Measurements from ENCODE around the gene CTSC. TPM values are rescaled to one million over a fixed set of nuclear protein-coding genes. Genes with fewer than 3 reads are reported as not detected.
"Not testable (repeated sequence)": the region's sequence is repeated elsewhere in the genome, so short reads cannot be mapped to it uniquely, and the experiment has no call there.

CTSC gene
- total and polyA plus RNA-seq, 2 experiments from 2014 or later, result 46.0 to 47.6 TPM

DNA sequence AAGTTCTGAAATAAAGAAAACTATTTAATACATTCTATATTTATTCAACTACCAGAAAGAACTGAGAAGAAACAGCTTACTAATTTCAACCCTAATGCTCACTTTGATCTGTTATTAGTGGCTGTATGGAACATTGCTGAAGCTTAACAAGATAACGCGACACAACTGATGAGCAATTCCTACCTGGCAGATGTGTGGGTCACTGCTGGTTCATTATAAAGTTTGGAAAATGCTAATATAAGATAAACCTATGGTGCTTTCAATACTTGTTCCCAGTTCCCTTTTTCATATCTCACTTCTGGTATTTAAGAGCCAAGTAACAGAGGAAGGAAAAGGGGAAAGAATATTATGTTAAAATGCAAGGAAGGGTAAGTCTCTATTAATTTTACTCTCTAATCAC lies 10.5 kb downstream of the CTSC start:
- in situ Hi-C loops (cut with MboI), result no loop called here
- no peaks in the 10 kb centered on the region for H3K27me3 ChIP-seq (replicated peaks; ENCODE audit: insufficient read depth)
- H3K4me1 ChIP-seq (ENCODE audit: insufficient read depth), result no peaks in the 10 kb centered on the region
- H3K4me3 ChIP-seq, result no peak overlapping the region
- H4K20me1 ChIP-seq (ENCODE audit: insufficient read depth), result no peaks in the 10 kb centered on the region
- no peaks in the 10 kb centered on the region for H3K9me3 ChIP-seq (ENCODE audit: low read depth)
- no peak for TF ChIP-seq EZH2 (IDR thresholded peaks at IDR 0.05; ENCODE audit: insufficient read depth, poor library complexity, severe bottlenecking)
- no peak for TF ChIP-seq EZH2phosphoT487 (IDR thresholded peaks at IDR 0.05; ENCODE audit: insufficient read depth, low read depth)
- H3K36me3 ChIP-seq (ENCODE audit: low read depth), result no peaks in the 10 kb centered on the region; the same call in 1 of the 2 replicates
- H3F3A ChIP-seq (ENCODE audit: insufficient read depth), result no peaks in the 10 kb centered on the region
- DNase-seq, result no peak
- H3K79me2 ChIP-seq (ENCODE audit: insufficient read depth), result no peaks in the 10 kb centered on the region
- no peak overlapping the region for H2AFZ ChIP-seq
- H3K9ac ChIP-seq, result no peak overlapping the region
- no peak overlapping the region for H3K27ac ChIP-seq
- WGBS, 2 experiments (ENCODE audit: low coverage in 1 of 2, low lambda C conversion rate in 2 of 2, missing lambda C conversion rate in 2 of 2), result 95 to 98% methylated on average over 2 of the region's 2 CpGs
- H3K9me2 ChIP-seq (ENCODE audit: insufficient read depth), result no peaks in the 10 kb centered on the region
- no peak overlapping the region for H3K4me2 ChIP-seq (ENCODE audit: unreplicated experiment)

DNA sequence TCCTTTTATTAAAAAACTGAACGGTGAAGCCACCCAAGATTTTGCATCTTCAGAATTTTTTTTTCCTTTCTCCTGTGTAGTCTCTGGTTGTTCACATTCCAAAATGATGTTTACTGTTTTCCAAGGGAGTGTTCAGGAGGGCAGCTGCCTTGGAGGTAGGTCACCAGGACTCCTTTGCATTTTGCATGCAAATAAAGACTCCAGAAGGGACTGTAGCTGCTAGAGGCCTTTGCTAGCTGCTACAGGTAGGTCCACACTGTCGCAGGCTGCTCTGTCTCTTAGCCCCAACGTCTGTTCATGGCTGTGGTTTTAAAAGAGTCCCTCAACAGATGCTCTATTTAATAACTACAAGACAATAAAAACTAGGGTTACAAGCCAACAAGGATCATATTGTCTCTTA lies 11.4 kb downstream of the CTSC start:
- no peaks in the 10 kb centered on the region for H3K27me3 ChIP-seq (replicated peaks; ENCODE audit: insufficient read depth)
- no peak for DNase-seq
- H3K9me2 ChIP-seq (ENCODE audit: insufficient read depth), result no peaks in the 10 kb centered on the region
- H3K4me1 ChIP-seq (ENCODE audit: insufficient read depth), result no peaks in the 10 kb centered on the region
- no peak overlapping the region for H3K27ac ChIP-seq
- in situ Hi-C loops (cut with MboI), result no loop called here
- H3K79me2 ChIP-seq (ENCODE audit: insufficient read depth), result no peaks in the 10 kb centered on the region
- H3K9me3 ChIP-seq (ENCODE audit: low read depth), result no peaks in the 10 kb centered on the region
- H2AFZ ChIP-seq, result no peak overlapping the region
- no peaks in the 10 kb centered on the region for H4K20me1 ChIP-seq (ENCODE audit: insufficient read depth)
- 82 to 93% methylated on average over 3 of the region's 3 CpGs for WGBS, 2 experiments (ENCODE audit: low coverage in 1 of 2, low lambda C conversion rate in 2 of 2, missing lambda C conversion rate in 2 of 2)
- no peaks in the 10 kb centered on the region; the same call in 1 of the 2 replicates for H3K36me3 ChIP-seq (ENCODE audit: low read depth)
- no peak overlapping the region for H3K4me3 ChIP-seq
- H3F3A ChIP-seq (ENCODE audit: insufficient read depth), result no peaks in the 10 kb centered on the region
- H3K9ac ChIP-seq, result no peak overlapping the region
- TF ChIP-seq EZH2phosphoT487 (IDR thresholded peaks at IDR 0.05; ENCODE audit: insufficient read depth, low read depth) (no peak), EZH2 (IDR thresholded peaks at IDR 0.05; ENCODE audit: insufficient read depth, poor library complexity, severe bottlenecking) (no peak)
- H3K4me2 ChIP-seq (ENCODE audit: unreplicated experiment), result no peak overlapping the region

DNA sequence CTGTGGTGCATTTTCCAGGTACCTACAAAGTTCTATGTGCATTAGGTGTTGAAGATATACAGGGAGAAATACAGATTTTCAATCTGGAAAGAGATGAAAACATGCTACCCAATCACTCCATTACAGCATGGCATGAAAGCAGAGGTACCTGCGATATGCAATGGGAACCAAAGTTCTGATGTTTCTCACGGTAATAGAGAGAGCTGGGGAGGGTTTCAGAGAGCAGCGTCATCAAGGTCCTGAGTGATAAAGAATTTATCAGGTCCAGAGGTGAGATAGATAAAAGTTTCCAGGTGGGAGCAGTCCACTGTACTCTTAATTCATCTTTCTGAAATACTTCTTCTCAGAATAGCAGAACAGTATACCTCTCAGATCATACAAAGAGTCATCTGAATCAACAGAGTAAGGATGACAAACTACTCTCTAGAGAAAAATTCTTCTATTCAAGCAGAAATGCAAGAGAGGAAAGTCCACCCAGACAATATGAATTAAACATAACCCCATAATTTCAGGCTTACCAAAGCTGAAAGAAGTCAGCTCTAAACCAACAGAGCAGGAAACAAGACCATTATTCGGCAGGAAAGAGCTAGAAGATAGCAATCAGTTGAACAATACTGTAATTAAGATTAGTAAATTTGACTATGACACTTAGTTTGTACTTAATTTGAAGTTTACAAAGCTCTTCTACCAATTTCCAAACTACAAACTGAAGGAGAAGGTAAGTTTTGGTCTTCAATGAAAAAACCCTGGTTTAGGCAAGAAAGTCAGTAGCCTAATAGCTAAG lies 12.8 kb downstream of the CTSC start:
- Histone ChIP-seq H3K9me2 (ENCODE audit: insufficient read depth) (no peaks in the 10 kb centered on the region), H3K27me3 (replicated peaks; ENCODE audit: insufficient read depth) (no peaks in the 10 kb centered on the region), H3K27ac (no peak overlapping the region), H3K9ac (no peak overlapping the region), H3K9me3 (ENCODE audit: low read depth) (no peaks in the 10 kb centered on the region), H3K79me2 (ENCODE audit: insufficient read depth) (no peaks in the 10 kb centered on the region), H3K4me3 (no peak overlapping the region), H3K4me1 (ENCODE audit: insufficient read depth) (peaks cover 11% of the 10 kb centered on the region), H3K4me2 (ENCODE audit: unreplicated experiment) (no peak overlapping the region), H4K20me1 (ENCODE audit: insufficient read depth) (no peaks in the 10 kb centered on the region), H3F3A (ENCODE audit: insufficient read depth) (0 out of 2 replicates have a peak, but pooled peaks cover 7% of the 10 kb centered on the region), H2AFZ (no peak overlapping the region), H3K36me3 (ENCODE audit: low read depth) (no peaks in the 10 kb centered on the region; the same call in 1 of the 2 replicates)
- TF ChIP-seq EZH2 (IDR thresholded peaks at IDR 0.05; ENCODE audit: insufficient read depth, poor library complexity, severe bottlenecking) (no peak), EZH2phosphoT487 (IDR thresholded peaks at IDR 0.05; ENCODE audit: insufficient read depth, low read depth) (no peak)
- 94 to 95% methylated on average over 4 of the region's 4 CpGs for WGBS, 2 experiments (ENCODE audit: low coverage in 1 of 2, low lambda C conversion rate in 2 of 2, missing lambda C conversion rate in 2 of 2)
- no peak for DNase-seq
- in situ Hi-C loops (cut with MboI), result no loop called here

DNA sequence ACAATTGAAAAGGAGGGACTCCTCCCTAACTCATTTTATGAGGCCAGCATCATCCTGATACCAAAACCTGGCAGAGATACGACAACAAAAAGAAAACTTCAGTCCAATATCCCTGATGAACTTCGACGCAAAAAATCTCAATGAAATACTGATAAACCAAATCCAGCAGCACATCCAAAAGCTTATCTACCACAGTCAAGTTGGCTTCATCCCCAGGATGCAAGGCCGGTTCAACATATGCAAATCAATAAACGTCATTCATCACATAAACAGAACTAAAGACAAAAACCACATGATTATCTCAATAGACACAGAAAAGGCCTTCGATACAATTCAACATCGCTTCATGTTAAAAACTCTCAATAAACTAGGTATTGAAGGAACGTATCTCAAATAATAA lies 14.7 kb downstream of the CTSC start:
- DNase-seq; H3K4me2 ChIP-seq (ENCODE audit: unreplicated experiment); H3F3A ChIP-seq (ENCODE audit: insufficient read depth); H3K27ac ChIP-seq; H3K27me3 ChIP-seq (replicated peaks; ENCODE audit: insufficient read depth); H3K9me2 ChIP-seq (ENCODE audit: insufficient read depth); H3K9ac ChIP-seq; H3K4me3 ChIP-seq; H2AFZ ChIP-seq; H3K9me3 ChIP-seq (ENCODE audit: low read depth); H3K36me3 ChIP-seq (ENCODE audit: low read depth); H3K79me2 ChIP-seq (ENCODE audit: insufficient read depth); in situ Hi-C loops (cut with MboI); H4K20me1 ChIP-seq (ENCODE audit: insufficient read depth): not testable (repeated sequence)
- peaks cover 12% of the 10 kb centered on the region for H3K4me1 ChIP-seq (ENCODE audit: insufficient read depth)
- 94 to 97% methylated on average over 8 of the region's 8 CpGs for WGBS, 2 experiments (ENCODE audit: low coverage in 1 of 2, low lambda C conversion rate in 2 of 2, missing lambda C conversion rate in 2 of 2)

DNA sequence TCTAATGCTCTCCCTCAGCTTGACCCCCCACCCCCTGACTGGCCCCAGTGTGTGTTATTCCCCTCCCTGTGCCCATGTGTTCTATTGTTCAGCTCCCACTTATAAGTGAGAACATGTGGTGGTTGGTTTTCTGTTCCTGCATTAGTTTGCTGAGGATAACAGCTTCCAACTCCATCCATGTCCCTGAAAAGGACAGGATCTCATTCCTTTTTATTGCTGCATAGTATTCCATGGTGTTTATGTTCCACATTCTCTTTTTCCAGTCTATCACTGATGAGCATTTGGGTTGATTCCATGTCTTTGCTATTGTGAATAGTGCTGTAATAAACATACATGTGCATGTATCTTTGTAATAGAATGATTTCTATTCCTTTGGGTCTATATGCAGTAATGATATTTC lies 16.1 kb downstream of the CTSC start:
- H2AFZ ChIP-seq; DNase-seq; in situ Hi-C loops (cut with MboI); H4K20me1 ChIP-seq (ENCODE audit: insufficient read depth); H3K9ac ChIP-seq; H3K9me2 ChIP-seq (ENCODE audit: insufficient read depth); H3K4me2 ChIP-seq (ENCODE audit: unreplicated experiment); H3K79me2 ChIP-seq (ENCODE audit: insufficient read depth); H3F3A ChIP-seq (ENCODE audit: insufficient read depth); H3K36me3 ChIP-seq (ENCODE audit: low read depth); H3K9me3 ChIP-seq (ENCODE audit: low read depth); H3K27me3 ChIP-seq (replicated peaks; ENCODE audit: insufficient read depth); H3K27ac ChIP-seq; H3K4me3 ChIP-seq: not testable (repeated sequence)
- peaks cover 12% of the 10 kb centered on the region for H3K4me1 ChIP-seq (ENCODE audit: insufficient read depth)
